Choroid plexus epithelial cell (primary cell): ENCODE measurements around the gene AK8.
A peak's percentile ranks its signal among the peaks of the same experiment; 100 is the strongest.

Experiments used
- DNase-seq: peaks from one replicate; pipeline ENCODE4 v3.0.0-alpha.2; 2010; ENCODE audit warnings: low read depth
- H3K4me3 ChIP-seq: 2 replicates; pipeline ENCODE4 v1.5.1; 2011; ENCODE audit warnings: low read depth, mild to moderate bottlenecking, control low read depth, low read length, moderate library complexity
- CTCF ChIP-seq: conservative IDR thresholded peaks from 2 replicates; pipeline ENCODE4 v1.5.1; 2011; ENCODE audit warnings: low read depth, mild to moderate bottlenecking, control low read depth, inconsistent platforms, low read length, moderate library complexity

AK8 gene

GRCh38 chr9:132808645-132809044, 69.4 kb downstream of the AK8 start:
- no peak for DNase-seq
- TF ChIP-seq CTCF = no peak
- H3K4me3 ChIP-seq = no peak overlapping the region

DNA sequence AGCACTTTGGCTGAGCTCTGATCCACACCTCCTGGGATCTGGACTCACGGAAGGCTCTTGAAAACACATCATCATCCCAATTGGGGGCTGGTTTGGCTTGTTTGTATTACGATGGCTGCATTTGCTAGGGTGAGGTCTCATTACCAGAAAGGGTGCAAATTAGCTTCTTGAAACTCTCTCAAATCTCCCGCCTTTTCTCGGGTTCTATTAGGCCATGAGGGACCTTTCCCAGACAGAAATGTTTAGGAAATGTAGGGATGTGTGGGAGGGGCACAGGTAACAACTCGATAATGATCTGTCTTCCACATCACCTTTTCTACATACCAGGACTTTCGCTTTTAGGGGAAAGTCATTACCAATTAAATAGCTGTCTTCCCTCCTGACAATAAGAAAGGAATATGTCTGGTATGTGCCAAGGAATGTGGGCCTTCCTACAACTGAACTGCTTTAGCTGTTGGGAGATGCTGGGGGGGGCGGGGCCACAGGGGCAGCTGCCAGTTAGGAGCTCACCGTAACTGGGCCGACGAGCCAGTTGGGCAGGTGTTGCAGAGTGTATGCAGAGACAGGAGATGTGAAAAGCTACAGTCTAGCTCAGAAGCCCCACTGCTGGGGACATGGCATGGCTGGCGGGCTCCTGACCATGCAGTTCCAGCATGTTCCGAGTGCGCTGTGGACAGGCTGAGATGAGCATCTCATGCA, 71.2 kb downstream of the AK8 start:
- no peak overlapping the region for H3K4me3 ChIP-seq
- DNase-seq = peak; percentile 8
- no peak for TF ChIP-seq CTCF

GRCh38 chr9:132806306-132806705, 71.8 kb downstream of the AK8 start:
- H3K4me3 ChIP-seq = no peak overlapping the region
- TF ChIP-seq CTCF = no peak
- no peak for DNase-seq

GRCh38 chr9:132804576-132805295, 73.3 kb downstream of the AK8 start:
- DNase-seq = no peak
- H3K4me3 ChIP-seq = no peak overlapping the region
- TF ChIP-seq CTCF = no peak

- DNase-seq = no peak
- no peak overlapping the region for H3K4me3 ChIP-seq
- TF ChIP-seq CTCF = no peak
These were observed 75.8 kb downstream of the AK8 start for GRCh38 chr9:132802121-132802795.

GRCh38 chr9:132801659-132802058, 76.4 kb downstream of the AK8 start:
- no peak for DNase-seq
- no peak for TF ChIP-seq CTCF
- no peak overlapping the region for H3K4me3 ChIP-seq
